Measurements from ENCODE around the gene CDKN2B-AS1.

Gene CDKN2B-AS1

DNA sequence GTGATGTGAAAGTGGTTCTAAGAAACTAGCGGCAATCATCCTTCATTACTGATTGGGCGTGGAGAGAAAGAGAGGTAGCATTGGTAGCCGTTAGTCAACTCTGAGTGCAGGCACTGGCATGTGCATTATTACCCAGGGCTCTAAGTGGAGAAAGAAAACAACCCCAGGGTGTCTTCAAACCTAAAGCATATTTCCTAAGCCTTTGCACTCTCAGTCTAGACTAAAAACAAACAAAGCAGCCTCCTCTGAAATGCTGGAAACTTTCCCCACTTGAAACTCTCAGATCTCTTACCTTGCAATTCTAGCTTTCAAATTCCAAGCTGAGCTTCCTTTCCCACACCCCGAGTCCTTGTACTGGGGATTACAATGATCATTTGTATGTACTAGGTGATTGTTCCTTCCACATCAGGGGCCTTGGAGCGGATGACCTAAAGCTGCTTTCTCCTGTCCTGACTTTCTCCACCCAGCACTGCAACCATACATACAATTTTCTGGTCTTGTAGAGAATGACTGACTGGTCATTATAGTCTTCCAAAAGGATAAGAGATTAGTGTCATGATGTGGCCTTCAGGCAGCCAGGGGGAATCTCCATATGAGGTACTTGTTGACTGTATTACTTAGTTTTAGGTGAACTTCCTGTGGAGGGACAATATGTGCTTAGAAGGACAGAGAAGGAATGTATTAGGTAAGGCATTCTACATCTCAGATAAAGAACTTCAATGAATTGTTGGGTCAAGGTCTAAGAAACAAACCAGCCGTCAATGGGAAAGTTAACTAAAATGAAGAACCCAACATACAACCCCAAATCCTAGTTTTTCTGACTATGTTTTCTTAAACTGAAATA lies 112.8 kb downstream of the CDKN2B-AS1 start:
- CTCF ChIA-PET = no interaction called here

DNA sequence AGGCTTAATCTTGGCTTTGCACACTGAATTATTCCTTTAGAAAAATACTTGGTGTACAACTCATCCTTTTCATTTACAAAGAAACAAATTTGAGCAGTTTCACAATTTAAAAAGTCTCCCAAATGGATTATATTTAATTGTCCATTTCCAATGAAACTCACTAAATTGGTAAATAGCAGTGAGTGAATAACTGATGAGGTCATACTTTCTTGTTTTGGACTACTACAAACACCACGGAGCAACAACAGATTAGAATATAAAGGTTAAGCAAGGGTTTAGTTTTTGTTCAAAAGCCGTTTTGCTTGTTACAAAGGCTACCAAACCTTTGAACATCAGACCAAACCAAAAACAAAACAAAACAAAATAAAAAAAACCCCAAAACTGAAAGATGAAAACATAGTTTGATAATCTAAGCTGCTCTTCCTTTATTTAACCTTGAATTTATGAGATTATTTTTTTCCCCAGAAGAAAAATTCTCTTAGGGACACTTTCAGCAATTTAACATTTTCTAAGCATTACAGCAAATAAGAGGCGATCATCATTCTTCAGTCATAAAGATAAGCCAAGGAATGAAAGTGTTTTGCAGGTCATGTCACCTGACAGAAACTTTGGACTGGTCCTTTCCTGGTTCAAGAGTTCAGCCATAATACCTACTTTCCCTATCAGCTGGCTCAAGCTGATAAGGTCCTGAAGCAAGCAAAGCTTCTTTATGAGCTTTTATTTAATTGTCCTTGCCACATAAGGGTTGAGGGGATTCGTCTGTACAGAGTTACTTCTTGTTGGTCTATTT lies 114.2 kb downstream of the CDKN2B-AS1 start:
- no peak overlapping the region for H3K27ac ChIP-seq
- CTCF ChIA-PET = interaction anchor here (0.6 to 1.2 kb wide), 3 partner anchors 8 to 70 kb away, joined by 3 to 7 read pairs (median 3); no protein-coding TSS in a partner anchor

More for the DNA sequence above, 112.8 kb downstream of the CDKN2B-AS1 start:
- POLR2A ChIA-PET (ENCODE audit: low non-redundant PET) = no interaction called here
- TF ChIP-seq, protein P1, sequence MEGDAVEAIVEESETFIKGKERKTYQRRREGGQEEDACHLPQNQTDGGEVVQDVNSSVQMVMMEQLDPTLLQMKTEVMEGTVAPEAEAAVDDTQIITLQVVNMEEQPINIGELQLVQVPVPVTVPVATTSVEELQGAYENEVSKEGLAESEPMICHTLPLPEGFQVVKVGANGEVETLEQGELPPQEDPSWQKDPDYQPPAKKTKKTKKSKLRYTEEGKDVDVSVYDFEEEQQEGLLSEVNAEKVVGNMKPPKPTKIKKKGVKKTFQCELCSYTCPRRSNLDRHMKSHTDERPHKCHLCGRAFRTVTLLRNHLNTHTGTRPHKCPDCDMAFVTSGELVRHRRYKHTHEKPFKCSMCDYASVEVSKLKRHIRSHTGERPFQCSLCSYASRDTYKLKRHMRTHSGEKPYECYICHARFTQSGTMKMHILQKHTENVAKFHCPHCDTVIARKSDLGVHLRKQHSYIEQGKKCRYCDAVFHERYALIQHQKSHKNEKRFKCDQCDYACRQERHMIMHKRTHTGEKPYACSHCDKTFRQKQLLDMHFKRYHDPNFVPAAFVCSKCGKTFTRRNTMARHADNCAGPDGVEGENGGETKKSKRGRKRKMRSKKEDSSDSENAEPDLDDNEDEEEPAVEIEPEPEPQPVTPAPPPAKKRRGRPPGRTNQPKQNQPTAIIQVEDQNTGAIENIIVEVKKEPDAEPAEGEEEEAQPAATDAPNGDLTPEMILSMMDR (conservative IDR thresholded peaks at IDR 0.05; ENCODE audit: low read depth) = no peak
- H3K27ac ChIP-seq = no peak overlapping the region
- DNase-seq (ENCODE audit: low spot score) = no peak

DNA sequence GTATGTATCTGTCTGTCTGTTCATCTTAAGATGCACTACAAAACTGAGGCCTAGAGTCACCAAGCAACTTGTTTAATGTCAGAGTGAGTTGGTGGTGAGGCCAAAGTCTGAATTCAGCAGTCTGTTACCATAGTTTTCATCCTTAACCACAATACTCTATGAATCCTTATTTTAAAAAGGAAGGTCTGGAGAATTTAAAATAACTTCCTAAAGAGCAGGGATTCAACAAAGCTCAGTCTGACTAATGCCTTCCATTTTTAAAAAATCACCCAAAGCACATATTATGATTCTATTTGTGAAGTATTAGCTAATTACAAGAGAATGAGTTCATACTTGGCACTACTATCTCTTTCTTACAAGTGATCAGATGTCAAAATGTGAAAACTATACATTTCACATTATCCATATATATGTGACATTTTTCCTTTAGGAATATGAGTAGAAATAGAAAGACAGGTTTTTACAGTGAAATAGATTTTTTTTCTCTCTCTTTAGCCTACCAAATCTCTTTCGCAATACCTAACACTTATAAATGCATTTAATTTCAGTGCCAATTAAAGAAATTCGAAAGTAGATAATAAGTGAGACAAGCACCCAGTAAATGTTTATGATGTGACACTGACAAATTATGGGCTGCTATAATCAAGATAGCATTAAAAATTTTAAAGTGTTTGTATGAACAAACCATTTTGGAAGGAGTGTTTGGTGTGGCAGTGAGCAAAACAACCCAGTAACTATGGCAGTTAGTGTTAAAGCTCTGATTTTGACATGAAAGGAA lies 116.8 kb downstream of the CDKN2B-AS1 start:
- H3K27ac ChIP-seq = no peak overlapping the region

More for the DNA sequence above, 114.2 kb downstream of the CDKN2B-AS1 start:
- POLR2A ChIA-PET (ENCODE audit: low non-redundant PET) = no interaction called here
- TF ChIP-seq, protein P1 (conservative IDR thresholded peaks at IDR 0.05; ENCODE audit: low read depth) = no peak
- no peak for DNase-seq (ENCODE audit: low spot score)

DNA sequence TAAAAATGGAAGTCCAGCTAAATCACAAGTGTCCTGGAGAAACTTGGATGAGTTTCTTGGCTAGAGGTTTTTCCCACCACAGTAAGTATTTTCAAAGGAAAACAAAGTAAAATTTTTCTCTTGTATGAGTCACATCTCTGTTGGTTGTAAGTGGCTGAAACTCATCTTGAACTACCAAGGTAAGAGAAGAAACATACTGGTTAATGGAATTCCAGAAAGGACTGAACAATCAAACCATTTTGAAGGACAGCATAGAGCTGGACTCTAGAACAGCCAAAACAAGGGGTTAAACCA lies 117.3 kb downstream of the CDKN2B-AS1 start:
- H3K27ac ChIP-seq = no peak overlapping the region
- POLR2A ChIA-PET (ENCODE audit: low non-redundant PET) = no interaction called here
- DNase-seq (ENCODE audit: low spot score) = no peak
- TF ChIP-seq, protein P1 (conservative IDR thresholded peaks at IDR 0.05; ENCODE audit: low read depth) = no peak
- CTCF ChIA-PET = interaction anchor here (0.6 kb wide), 1 partner anchor 127 kb away, joined by 7 read pairs; no protein-coding TSS in a partner anchor

More for the DNA sequence above, 116.8 kb downstream of the CDKN2B-AS1 start:
- ChIA-PET POLR2A (ENCODE audit: low non-redundant PET) (no interaction called here), CTCF (interaction anchor here (0.6 to 1.0 kb wide), 2 partner anchors 103 to 127 kb away, joined by 3 to 7 read pairs; no protein-coding TSS in a partner anchor)
- DNase-seq (ENCODE audit: low spot score) = no peak
- TF ChIP-seq, protein P1 (conservative IDR thresholded peaks at IDR 0.05; ENCODE audit: low read depth) = no peak

DNA sequence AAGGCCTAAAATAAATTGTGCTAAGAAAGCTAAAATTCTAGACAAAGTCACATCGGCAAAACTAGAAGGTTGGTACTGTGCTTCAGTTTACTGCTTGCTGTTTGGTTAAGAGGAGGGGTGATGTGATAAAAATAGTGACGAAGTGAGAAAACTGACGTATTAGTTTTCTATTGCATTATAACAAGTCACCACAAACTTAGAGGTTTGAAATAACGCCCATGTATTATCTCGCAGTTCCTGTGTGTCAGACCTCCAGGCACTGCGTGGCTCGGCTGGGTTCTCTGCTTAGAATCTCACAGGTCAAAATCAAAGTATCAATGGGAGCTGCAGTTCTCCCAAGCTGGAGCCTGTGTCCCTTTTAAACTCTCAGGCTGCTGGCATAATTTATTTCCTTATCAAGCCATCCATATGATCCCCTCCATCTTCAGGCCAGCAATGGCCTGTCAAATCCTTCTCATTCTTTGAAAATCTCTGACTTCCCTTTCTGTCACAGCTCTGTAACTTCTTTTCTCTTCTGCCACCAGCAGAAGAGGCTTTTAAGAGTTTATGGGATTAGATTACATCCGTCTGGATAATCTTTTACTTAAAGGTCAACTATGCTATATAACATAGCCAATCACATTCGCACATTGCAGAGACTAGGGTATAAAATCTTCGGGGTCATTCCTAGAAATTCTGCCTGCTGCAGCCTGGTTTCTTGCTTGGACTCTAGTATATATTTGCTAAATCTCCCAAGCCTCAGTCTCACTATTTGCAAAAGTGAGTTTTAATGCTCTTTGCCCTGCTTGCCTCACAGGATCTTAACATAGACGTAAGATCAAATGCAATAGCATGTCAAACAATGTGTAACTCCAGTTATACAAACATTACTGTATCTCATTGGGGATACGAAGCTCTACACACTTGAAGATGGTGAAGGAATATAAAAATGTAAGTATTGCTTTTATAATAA lies 118.6 kb downstream of the CDKN2B-AS1 start:
- ChIA-PET CTCF (interaction anchor here (0.6 kb wide), 1 partner anchor 87 kb away, joined by 4 read pairs; no protein-coding TSS in a partner anchor), POLR2A (ENCODE audit: low non-redundant PET) (no interaction called here)
- TF ChIP-seq, protein P1 (conservative IDR thresholded peaks at IDR 0.05; ENCODE audit: low read depth) = no peak
- DNase-seq (ENCODE audit: low spot score) = no peak
- H3K27ac ChIP-seq = no peak overlapping the region
